ENCODE measurements around the gene OR51E2.
"Not testable (repeated sequence)": the region's sequence is repeated elsewhere in the genome, so short reads cannot be mapped to it uniquely, and the experiment has no call there.

The OR51E2 gene, protein sequence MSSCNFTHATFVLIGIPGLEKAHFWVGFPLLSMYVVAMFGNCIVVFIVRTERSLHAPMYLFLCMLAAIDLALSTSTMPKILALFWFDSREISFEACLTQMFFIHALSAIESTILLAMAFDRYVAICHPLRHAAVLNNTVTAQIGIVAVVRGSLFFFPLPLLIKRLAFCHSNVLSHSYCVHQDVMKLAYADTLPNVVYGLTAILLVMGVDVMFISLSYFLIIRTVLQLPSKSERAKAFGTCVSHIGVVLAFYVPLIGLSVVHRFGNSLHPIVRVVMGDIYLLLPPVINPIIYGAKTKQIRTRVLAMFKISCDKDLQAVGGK

DNA sequence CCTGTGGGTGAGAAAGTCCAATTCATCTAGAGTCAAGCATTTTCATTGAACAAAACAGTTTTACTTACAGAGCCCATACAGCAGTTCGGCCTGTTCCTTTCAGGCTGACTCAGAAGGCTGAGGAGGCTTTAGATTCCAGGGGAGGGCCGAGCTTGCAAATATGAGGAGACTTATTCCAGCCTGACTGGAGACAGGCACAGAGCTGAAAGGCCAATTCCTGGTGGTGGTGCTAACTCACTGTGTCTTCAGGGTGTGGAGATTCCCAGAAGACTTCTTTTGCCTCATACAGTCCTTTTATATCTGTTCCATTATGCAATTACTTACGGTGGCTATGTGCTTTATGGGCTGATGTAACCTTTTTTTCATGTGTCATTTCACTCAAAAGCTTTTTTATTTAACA is at the start of gene OR51E2:
Gene OR51E2 (minus strand): TSS at position 269 of the 400 bp plus-strand sequence. CDS start 15,142 bp downstream, outside the sequence.
- no peak for DNase-seq (ENCODE audit: low read depth in 2 of 2)

DNA sequence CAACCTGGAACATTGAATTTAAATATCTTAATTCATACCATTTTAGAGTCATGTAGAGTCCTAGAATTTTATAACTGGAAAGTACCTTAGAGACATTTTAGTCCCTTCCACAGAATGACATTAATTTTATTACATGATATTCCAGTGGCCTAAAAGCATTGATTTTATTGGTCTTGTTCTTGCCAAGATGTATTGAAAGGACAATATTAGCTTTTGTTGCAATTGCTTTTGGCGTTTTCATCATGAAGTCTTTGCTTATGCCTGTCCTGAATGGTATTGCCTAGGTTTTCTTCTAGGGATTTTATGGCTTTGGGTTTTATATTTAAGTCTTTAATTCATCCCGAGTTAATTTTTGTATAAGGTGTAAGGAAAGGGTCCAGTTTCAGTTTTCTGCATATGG is 43.1 kb upstream of the OR51E2 start:
- DNase-seq (ENCODE audit: low read depth in 2 of 2) = no peak

DNA sequence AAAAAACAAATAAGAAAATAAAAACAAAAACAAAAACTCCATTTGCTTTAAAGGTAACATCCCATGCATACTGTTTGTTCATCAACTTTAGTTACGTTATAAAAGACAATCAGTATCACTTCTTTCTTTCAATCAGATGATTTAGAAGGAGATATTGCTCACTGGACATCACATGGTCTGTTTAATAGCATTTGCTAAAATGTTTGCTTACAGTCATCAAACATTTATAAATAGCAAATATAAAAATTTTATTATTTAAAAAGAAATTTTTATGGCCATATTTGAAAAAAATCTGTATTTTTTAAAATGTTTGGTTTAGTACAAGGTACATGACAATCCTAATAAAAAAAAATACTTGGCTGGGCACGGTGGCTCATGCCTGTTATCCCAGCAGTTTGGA is 29.5 kb upstream of the OR51E2 start:
- no peak for DNase-seq (ENCODE audit: low read depth in 2 of 2)

DNA sequence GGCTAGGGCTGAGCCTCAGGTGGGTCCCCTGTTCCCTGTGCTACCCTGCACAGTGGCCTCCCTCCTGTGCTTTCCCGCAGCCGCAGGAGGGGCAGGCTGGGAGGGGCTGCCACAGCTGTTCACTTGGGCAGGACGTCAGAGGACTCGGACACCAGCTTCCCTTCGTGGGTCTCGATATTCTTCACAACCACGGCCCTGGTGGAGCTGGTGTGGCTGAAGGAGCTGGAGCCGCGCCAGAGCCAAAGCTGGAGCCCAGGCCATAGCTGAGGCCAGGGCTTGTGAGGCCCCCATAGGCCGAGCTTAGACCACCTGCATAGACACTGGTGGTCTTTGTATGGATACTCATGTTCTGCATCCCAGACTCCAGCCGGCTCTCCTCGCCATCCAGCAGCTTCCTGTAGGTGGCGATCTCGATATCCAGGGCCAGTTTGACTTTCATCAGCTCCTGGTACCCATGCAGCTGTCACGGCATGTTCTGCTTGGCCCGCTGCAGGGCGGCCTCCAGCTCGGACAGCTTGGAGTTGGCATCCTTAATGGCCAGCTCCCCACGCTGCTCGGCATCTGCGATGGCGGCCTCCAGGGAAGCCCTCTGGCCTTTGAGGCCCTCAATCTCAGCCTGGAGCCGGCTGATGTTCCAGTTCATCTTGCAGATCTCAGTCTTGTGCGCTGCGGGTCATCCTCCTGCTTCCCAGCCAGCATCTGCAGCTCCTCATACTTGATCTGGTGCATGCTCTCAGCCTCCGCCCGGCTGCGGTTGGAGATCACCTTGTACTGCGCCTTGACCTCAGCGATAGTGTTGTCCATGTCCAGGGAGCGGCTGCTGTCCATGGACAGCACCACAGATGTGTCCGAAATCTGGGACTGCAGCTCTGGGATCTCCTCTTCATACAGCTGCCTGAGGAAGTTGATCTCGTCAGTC is 25.2 kb upstream of the OR51E2 start:
- not testable (repeated sequence) for DNase-seq (ENCODE audit: low read depth in 2 of 2)

DNA sequence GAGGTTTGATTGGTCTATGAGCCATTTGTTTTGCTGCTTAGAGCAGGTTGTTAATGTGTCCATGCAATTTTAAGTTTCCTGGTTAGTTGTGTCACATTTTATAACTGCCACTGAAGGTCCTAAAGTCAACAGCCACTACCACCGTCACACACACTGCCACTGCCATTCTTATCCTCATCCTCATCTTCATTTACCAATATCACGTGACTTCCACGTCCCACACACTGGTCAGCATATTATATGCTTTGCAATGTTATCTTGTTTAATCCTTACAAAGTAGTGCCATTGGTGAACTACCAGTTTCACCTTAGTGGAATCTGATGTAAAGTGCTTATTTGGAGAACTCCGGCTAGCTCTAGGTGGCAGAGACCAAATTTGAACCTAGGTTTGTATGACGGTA is 16.6 kb upstream of the OR51E2 start:
- no peak for DNase-seq (ENCODE audit: low read depth in 2 of 2)

DNA sequence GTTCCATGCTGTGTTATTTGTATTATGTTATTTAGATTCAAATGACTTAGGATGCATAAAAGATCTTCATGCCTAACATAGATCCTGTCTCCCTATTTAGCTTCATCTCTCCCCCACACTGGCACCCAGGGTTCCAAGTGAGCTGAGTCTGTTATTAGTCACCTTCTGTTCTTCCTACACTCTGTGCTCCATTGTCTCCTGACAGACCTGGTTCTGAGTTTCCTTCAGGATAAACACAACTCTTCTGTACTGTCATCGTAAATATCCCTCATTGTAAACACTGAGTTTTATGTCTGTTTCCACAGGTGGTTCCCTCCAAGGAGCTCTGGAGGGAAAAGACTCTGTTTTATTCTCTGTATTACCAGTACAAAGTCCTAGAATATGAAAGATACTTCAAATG is 15.6 kb upstream of the OR51E2 start:
- DNase-seq (ENCODE audit: low read depth in 2 of 2) = no peak

DNA sequence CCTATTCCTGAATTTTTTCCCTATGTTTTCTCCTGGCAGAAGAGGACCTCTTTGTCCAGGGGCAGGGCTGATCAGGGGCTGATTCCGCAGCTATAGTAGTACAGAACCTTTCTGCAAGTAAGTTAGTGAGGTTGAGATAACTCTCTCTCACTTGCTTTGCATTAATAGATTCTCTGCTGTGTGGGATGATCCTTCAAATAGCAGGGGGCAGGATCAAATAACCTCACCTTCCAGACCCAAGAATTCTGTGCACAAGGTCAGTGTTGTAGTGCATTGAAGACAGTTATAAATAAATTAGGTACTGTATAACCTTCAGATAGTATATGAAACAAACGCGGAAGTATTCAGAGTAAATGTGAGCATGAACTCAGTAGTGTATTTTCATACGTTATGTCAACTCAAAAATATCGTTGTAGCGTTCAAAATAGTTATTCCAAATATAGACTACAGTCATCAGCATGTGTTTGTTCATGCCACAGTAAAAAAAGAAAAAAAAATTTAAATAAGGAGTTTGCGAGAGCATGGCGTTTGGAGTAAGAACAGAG is 7.2 kb upstream of the OR51E2 start:
- DNase-seq (ENCODE audit: low read depth in 2 of 2) = no peak

DNA sequence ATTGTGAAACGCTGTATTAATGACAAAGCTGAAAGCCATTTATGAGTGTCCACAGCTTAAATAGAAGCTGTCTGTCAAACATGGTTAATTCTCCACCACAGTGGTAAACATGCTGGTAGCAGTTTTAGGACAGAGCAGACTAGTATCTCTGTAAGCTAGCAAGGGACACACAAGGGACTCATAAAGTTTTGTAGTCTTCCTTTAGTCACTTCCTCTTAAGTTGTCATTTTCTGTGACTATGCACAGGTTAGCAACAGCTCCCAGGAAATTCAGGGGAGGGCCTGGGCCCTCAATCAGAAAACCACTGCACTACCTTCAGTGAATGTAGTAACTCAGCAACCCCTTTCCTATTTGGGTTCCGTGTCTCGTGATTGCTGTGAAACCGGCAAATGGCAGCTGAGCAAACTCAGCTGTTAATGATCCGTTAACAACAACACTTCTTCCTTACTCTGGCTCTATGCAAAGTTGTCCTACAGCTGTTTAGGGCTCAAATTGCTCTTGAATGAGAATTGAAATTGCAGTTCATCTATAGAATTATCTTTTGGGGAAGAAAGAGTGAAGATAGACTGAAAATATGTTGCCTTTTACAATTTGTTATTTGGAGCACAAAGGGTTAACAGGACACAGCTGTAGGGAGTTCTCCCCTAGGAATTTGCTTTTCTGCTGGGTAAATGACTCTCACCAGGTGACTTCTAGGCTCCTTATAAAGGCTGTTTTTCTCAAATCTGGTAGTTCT is 6.6 kb upstream of the OR51E2 start, which contains the start of gene MMP26:
Gene MMP26 (plus strand): TSS at position 731 of the 736 bp plus-strand sequence.
- no peak for DNase-seq (ENCODE audit: low read depth in 2 of 2)

DNA sequence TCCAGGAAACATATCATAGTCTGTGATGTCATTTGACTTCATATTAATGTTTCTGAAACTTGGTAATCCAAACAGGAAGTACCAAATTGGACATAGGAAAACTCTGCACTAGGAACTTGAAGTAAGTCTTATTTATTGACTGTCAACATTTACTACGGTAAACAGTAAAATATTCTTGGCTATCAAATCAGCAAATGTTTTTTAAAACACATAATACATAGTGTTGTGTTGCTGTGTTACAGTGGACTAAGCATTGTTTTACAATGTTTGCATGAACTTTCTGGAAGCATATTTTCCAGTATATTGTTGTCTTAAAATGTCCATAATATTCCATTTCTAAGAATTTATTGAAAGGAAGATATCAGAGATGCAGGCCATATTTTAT is 2.8 kb upstream of the OR51E2 start:
- DNase-seq (ENCODE audit: low read depth in 2 of 2) = no peak

DNA sequence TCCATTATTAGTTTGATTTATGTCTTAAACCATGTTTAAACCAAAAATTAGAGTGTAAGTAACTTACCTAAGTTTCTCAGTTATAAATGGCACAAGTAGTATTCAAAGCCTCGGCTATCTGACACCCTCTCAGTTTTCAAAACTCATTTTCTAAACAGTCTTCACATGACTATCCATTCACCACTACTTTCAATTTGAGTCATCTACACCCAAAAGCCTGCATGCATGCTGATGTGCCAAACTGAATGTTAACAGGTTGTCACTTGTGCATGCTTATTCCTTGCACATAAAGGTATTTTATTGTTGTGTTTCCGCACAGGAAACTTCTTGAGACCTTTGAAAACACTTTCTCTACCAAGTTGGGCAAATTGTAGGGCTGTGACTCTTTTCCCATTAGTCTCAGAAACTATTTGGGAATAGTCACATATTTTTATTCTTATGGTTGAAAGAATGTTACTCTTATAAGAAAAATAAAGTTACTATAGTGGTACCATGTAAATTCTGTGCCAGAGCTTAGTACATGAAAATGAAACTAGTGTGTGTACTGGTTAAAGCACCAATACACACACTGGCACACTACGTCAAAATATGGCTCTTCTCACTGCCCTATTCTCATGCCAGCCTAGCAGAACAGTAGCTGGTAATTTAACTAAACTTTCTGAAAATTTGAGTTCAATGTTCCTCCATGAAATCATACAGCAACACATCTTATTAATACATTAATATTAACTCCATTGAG is 2.2 kb upstream of the OR51E2 start:
- no peak for DNase-seq (ENCODE audit: low read depth in 2 of 2)

DNA sequence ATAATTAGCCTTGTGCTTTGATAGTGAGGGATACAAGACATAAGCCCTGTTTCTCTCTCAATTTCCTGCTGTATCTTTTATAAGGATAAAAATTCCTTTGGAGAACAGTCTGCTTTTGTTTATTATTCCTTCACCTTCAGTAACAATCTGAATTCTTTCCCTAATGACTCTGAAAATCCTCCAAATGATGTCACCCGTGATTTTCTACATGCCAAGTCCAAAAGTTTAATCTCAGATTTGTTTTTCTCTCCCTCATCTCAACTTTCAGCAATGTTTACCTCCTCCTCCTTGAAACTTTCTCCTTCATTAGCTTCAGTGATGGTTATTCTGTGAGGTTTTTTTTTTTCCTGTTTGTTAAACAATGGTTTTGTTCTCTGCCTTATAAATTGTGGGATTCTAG is 2.2 kb downstream of the OR51E2 start:
- no peak for DNase-seq (ENCODE audit: low read depth in 2 of 2)

DNA sequence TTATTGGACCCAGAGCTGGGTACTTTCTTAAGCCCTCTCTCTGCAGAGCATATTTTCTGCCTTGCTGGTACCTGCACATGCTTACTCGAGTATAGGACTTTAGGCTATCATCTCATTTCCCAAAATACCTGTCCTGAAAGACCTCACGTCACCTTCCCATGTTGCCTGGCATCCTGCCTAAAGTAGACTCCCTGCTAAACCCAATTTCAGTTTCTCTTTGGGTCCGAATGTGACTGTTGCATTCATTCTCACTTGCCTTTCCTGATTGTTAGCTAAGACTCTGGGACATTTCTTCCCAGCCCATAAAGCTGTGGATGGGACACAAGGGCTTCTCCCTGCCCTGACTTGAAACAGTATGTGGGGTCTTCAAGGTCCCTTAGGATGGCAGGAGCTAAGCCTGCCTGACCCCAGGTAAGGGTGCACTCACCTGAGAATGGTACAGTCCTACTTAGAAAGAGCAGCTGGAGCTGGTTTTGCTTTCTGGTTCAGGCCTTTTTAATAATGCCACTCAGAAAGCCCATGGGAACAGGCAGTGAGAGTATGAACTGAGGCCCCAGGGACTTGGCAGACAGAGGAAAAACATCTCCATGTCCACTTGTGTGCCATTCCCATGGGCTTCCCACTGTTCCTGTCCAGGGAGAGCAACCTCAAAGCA is 12.9 kb downstream of the OR51E2 start:
- DNase-seq (ENCODE audit: low read depth in 2 of 2) = no peak

DNA sequence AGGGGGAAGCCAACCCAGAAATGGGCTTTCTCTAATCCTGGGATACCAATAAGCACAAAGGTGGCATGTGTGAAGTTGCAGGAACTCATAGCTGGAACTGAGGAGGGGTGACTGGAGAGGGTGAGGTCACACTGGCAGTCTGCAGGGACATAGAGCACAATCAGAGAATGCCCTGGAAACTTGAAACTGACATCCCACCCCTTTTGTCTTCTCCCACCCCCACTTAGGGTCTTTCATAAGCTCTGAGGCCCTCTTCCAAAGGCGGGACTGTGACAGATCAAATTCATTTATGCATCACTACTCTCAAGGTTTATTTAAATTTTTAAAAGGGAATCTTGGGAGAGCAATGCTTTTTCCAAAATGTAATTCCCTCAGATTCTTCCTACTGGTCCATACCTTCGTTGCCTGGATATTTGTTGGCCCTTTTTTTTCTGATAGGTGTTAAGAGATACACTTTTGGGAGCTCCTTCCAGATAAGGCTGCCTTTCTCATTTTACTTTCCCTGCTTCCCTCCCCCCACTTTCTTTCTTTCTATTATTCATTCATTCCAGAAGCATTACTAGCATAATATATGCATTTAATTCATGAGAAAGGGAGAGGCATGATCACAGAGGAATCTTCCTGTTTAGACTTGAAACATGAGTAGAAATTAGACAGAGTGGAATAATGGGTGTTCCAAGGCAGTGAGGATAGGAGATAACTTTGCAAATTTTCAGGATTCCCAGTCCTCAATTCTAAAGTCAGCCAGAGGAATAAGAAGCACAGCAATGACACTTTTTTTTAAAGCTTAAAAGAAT is 14.8 kb downstream of the OR51E2 start:
- no peak for DNase-seq (ENCODE audit: low read depth in 2 of 2)

DNA sequence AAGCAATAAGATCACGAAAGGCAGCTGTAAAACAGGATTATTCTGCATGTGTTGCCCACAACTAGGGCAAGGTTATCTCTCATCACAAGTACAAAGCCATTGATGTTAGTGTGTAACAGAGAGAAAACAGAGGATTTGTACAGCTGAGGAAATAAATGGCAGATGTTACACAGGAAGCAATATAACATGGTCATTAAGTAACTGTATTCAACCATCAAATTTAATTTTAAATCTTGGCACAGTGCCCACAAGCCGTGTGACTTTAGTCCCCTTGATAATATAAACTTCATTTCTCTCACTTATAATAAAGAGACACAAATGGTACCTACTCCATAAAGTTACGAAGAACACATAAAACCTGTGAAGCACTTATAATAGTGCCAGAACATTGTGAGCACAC is 17.3 kb downstream of the OR51E2 start:
- DNase-seq (ENCODE audit: low read depth in 2 of 2) = no peak

DNA sequence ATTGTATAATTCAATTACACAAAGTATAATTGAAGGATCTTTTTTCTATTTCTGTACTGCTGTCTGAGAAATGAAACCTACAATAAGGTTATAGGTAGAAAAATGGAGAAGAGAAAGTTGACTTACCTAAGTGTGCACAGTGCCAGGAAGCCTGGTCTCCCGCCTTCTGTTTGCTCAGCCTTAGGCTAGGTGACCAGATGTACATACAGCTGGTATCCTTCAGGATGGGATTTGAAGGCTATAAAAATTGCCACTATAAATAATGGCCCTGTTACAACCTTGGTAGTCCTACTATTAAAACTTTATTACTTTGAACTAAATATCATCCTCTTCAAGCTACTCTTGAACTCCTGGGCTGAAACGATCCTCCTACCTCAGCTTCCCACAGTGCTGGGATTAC is 19.7 kb downstream of the OR51E2 start:
- DNase-seq (ENCODE audit: low read depth in 2 of 2) = no peak

DNA sequence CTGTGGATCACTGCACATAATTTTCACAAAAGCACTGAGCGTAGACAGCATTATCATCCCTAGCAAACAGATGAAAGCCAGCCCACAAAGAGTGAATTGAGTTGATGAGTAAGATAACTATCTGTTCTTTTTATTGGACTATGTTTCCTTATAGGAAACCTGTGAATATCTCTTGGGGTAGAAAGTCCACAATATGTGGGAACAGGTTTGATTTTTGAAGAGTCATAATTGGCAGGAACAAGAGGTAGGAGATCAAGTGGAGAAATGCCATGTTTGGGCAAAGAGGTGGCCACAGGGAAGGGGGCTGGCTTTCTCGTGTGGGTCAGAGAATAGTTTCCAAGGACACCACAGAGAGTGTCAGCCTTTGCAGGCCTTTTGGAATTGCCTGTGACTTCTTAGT is 23.9 kb downstream of the OR51E2 start:
- DNase-seq (ENCODE audit: low read depth in 2 of 2) = no peak

DNA sequence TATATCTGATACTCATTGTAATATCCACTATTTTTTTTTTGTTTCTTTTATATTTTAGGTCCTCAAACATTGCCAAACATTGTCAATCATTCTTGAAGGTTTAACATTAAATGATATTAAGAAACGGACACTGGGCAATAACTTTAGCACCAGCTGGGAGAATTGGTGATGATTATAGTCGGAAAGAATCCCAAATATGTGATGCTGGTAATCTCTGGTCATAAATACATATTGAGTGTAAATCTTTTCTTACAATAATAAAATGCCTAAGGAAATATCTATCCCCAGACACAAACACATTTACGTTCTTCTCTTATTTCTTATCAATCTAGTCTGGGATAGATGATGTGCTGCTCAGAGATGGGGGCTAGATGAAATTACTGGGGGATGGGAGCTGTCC is 25.2 kb downstream of the OR51E2 start:
- DNase-seq (ENCODE audit: low read depth in 2 of 2) = no peak

DNA sequence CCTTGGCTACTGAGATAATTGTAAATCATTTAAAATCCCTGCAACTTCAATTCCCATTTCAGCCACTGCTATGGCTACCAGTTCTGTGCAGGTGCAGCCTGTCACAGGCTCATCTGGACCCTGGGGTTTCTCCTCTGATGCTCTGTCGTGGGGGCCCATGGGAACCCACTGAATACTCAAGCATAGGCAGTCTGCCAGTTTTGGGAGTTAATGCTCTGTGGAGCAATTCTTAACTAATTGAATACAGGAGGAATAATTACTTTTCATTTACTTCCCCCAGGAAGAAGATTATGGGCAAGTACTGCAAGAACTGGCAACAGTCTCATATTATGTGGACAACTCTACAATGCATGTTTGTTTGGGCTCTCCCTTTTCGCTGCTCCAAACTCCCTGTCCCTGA is 25.9 kb downstream of the OR51E2 start:
- no peak for DNase-seq (ENCODE audit: low read depth in 2 of 2)

DNA sequence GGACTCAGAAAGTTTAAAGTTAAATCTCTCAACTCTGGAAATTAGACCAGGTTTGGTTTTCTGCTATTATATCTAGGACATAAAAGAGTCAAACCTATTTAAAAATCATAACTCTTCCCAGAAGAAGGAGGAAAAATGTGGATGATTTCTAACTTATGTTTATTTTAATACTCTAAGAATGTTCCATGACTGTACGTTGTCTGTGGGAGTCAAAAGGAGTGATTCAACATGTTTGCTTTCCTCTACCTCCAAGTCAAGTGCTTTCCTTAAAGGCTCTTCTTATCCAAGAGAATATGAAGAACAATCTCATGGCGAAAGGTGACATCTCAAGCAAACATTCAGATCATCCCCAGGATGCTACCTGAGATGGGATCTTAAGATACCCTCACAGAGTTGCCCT is 32.2 kb downstream of the OR51E2 start:
- no peak for DNase-seq (ENCODE audit: low read depth in 2 of 2)

DNA sequence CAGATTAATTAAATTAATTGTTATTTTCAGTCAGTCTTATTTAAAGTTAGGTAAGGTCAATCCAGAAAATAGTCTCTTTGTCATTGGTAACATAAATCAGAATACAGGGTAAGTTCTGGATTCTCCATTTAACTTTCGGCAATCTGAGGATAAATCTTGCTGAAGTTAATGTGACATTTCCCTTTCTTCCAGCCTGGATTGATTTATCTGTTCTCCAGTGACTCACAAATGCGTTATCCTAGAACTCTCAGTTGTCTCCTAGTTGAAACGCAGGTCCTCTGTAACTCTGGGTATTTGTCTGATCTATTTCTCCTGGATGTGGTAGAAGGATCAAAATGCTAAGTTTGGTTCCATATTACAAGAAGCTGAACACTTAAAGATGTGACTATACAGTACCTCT is 32.9 kb downstream of the OR51E2 start:
- no peak for DNase-seq (ENCODE audit: low read depth in 2 of 2)

Measured in stimulated activated CD8-positive, alpha-beta memory T cell treated with anti-CD3 and anti-CD28 coated beads, Interleukin-7, amount 100 ng/mL, for 4 hours (primary cell).